GM12891 (cell line): ENCODE results near the gene CFAP410.

ENCODE experiments used
- POLR2A ChIP-seq: IDR thresholded peaks from 2 replicates; pipeline ENCODE4 v1.6.1; 2011; ENCODE audit warnings: low read depth, low read length, control low read depth
- POU2F2 ChIP-seq: IDR thresholded peaks from 2 replicates; pipeline ENCODE4 v1.6.1; 2011; ENCODE audit warnings: low read depth, mild to moderate bottlenecking, control low read depth, low read length, moderate library complexity

DNA sequence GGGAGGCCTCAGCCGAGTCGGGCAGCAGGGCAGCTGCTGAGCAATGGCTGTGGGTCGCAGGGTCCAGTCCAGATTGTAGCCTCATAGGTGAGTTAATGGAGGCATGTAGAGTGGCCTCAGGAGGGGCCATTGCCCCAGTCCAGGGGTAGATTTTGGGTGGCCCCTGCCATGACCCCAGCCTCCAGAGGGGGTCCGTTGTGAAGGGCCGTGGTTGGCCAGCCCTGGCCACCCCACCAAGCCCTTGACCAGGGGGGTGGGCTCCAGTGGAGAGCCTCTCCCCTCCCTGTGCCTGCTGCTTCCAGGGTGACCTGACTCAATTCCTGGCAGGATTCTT is 40.3 kb upstream of the CFAP410 start:
- no peak for TF ChIP-seq POLR2A
- no peak for TF ChIP-seq POU2F2
